Astrocyte (in vitro differentiated cells and primary cell): ENCODE results near the gene PAPSS2. TPM values are rescaled to one million over a fixed set of nuclear protein-coding genes. Genes with fewer than 3 reads are reported as not detected.
"Not testable (repeated sequence)": the region's sequence is repeated elsewhere in the genome, so short reads cannot be mapped to it uniquely, and the experiment has no call there.

Source experiments
- DNase-seq: peaks from one replicate; pipeline ENCODE4 v3.0.0-alpha.2; 2010; ENCODE audit warnings: low read depth
- FAIRE-seq: peaks from 2 replicates; lab custom pipeline; 2011; peaks lifted over from hg19 to GRCh38; lab: Jason Lieb, UNC
- H2AFZ ChIP-seq: 2 replicates; pipeline ENCODE4 v1.6.0; 2012; ENCODE audit warnings: low read depth, low read length, inconsistent platforms
- H3K27ac ChIP-seq: 2 replicates; pipeline ENCODE4 v1.5.1; 2011; ENCODE audit warnings: low read depth, low read length, inconsistent platforms
- H3K27me3 ChIP-seq: 2 replicates; pipeline ENCODE4 v1.6.0; 2011; ENCODE audit warnings: low read length, inconsistent platforms; ENCODE audit not compliant: insufficient read depth
- H3K36me3 ChIP-seq: 2 replicates; pipeline ENCODE4 v1.5.1; 2011; ENCODE audit warnings: low read length, inconsistent platforms; ENCODE audit not compliant: insufficient read depth
- H3K4me1 ChIP-seq: 2 replicates; pipeline ENCODE4 v1.5.1; 2011; ENCODE audit warnings: low read length, inconsistent platforms; ENCODE audit not compliant: insufficient read depth
- H3K4me2 ChIP-seq: 2 replicates; pipeline ENCODE4 v1.6.0; 2012; ENCODE audit warnings: low read length, inconsistent platforms
- H3K4me3 ChIP-seq: 2 replicates; pipeline ENCODE4 v1.5.1; 2011; ENCODE audit warnings: low read depth, mild to moderate bottlenecking, low read length, inconsistent platforms; ENCODE audit not compliant: insufficient read depth
- H3K79me2 ChIP-seq: 2 replicates; pipeline ENCODE4 v1.6.0; 2012; ENCODE audit warnings: mild to moderate bottlenecking, low read length, inconsistent platforms; ENCODE audit not compliant: insufficient read depth
- H3K9ac ChIP-seq: 2 replicates; pipeline ENCODE4 v1.6.0; 2012; ENCODE audit warnings: mild to moderate bottlenecking, low read length, inconsistent platforms
- H3K9me3 ChIP-seq: 2 replicates; pipeline ENCODE4 v1.5.1; 2012; ENCODE audit warnings: low read depth, mild to moderate bottlenecking, low read length, inconsistent platforms; ENCODE audit not compliant: insufficient read depth
- H4K20me1 ChIP-seq: 2 replicates; pipeline ENCODE4 v1.6.0; 2012; ENCODE audit warnings: low read length, inconsistent platforms; ENCODE audit not compliant: insufficient read depth
- H3K27ac Mint-ChIP-seq: one replicate; pipeline ENCODE4 v1.8.0; 2021; ENCODE audit warnings: mild to moderate bottlenecking, mixed read lengths; ENCODE audit not compliant: unreplicated experiment
- H3K27me3 Mint-ChIP-seq: one replicate; pipeline ENCODE4 v1.8.0; 2021; ENCODE audit warnings: low read depth, mixed read lengths; ENCODE audit not compliant: unreplicated experiment
- H3K36me3 Mint-ChIP-seq: one replicate; pipeline ENCODE4 v1.8.0; 2021; ENCODE audit warnings: low read depth, mixed read lengths; ENCODE audit not compliant: unreplicated experiment
- H3K4me1 Mint-ChIP-seq: one replicate; pipeline ENCODE4 v1.8.0; 2021; ENCODE audit warnings: low read depth, mixed read lengths; ENCODE audit not compliant: unreplicated experiment
- H3K4me3 Mint-ChIP-seq: one replicate; pipeline ENCODE4 v1.8.0; 2021; ENCODE audit warnings: mild to moderate bottlenecking, moderate library complexity, mixed read lengths; ENCODE audit not compliant: unreplicated experiment
- H3K9me3 Mint-ChIP-seq: one replicate; pipeline ENCODE4 v1.8.0; 2021; ENCODE audit warnings: mild to moderate bottlenecking, mixed read lengths; ENCODE audit not compliant: unreplicated experiment
- EZH2 ChIP-seq: IDR thresholded peaks from 2 replicates; pipeline ENCODE4 v1.6.1; 2012; ENCODE audit warnings: mild to moderate bottlenecking, low read length, inconsistent platforms; ENCODE audit not compliant: insufficient read depth
- total RNA-seq: library from RNA; stranded (reverse); gene quantifications from 2 replicates; pipeline ENCODE4 v1.2.1, GENCODE V29; 2021
- TF ChIP-seq, protein P1 (sequence below): IDR thresholded peaks from 2 replicates; pipeline ENCODE4 v1.5.1; 2011; ENCODE audit warnings: low read depth, mild to moderate bottlenecking, inconsistent platforms, low read length, moderate library complexity; ENCODE audit not compliant: insufficient read depth

PAPSS2 gene
- total RNA-seq, 1 donor from 2014 or later = 48.6 TPM

DNA sequence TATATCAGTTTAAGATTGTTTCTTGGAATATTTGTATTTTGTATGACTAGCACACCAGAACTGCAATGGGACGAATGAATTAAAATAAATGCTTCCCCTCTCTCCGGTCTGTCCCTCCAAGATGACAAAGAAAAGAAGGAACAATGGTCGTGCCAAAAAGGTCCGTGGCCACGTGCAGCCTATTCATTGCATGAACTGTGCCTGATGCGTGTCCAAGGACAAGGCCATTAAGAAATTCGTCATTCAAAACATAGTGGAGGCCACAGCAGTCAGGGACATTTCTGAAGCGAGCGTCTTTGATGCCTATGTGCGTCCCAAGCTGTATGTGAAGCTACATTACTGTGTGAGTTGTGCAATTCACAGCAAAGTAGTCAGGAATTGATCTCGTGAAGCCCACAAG lies 17.2 kb upstream of the PAPSS2 start:
- Histone ChIP-seq H2AFZ (no peak overlapping the region), H4K20me1 (no peaks in the 10 kb centered on the region), H3K27ac (no peak overlapping the region), H3K9ac (no peak overlapping the region), H3K27me3 (no peaks in the 10 kb centered on the region), H3K4me3 (no peak overlapping the region), H3K79me2 (no peaks in the 10 kb centered on the region), H3K4me1 (no peaks in the 10 kb centered on the region), H3K9me3 (no peaks in the 10 kb centered on the region), H3K4me2 (no peak overlapping the region), H3K36me3 (no peaks in the 10 kb centered on the region)
- Mint-ChIP-seq H3K4me3 (no peak overlapping the region), H3K27ac (no peak overlapping the region), H3K4me1 (peaks cover 4% of the 10 kb centered on the region), H3K27me3 (no peaks in the 10 kb centered on the region), H3K9me3 (peaks cover 2% of the 10 kb centered on the region), H3K36me3 (no peaks in the 10 kb centered on the region)
- FAIRE-seq = no peak
- DNase-seq = no peak
- no peak for TF ChIP-seq EZH2
- TF ChIP-seq, protein P1, sequence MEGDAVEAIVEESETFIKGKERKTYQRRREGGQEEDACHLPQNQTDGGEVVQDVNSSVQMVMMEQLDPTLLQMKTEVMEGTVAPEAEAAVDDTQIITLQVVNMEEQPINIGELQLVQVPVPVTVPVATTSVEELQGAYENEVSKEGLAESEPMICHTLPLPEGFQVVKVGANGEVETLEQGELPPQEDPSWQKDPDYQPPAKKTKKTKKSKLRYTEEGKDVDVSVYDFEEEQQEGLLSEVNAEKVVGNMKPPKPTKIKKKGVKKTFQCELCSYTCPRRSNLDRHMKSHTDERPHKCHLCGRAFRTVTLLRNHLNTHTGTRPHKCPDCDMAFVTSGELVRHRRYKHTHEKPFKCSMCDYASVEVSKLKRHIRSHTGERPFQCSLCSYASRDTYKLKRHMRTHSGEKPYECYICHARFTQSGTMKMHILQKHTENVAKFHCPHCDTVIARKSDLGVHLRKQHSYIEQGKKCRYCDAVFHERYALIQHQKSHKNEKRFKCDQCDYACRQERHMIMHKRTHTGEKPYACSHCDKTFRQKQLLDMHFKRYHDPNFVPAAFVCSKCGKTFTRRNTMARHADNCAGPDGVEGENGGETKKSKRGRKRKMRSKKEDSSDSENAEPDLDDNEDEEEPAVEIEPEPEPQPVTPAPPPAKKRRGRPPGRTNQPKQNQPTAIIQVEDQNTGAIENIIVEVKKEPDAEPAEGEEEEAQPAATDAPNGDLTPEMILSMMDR = no peak

DNA sequence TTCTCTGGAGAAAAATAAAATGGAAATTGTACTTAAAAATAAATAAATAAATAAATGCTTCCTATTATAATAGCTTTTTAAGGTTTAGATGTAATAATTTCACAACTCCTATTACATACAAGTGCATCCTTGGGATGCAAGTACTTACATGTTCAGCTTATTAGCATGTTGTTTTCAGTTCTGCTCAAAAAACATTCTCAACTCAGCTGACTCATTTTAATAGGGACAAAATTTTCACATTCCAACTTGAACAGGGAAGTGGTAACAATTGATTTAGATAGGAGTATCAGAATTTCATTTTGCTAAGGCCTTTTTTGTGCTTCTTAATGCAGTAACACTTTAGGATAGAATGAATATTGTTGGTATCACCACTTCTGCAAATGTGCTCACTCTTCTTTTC lies 16.7 kb upstream of the PAPSS2 start:
- TF ChIP-seq, protein P1 = no peak
- TF ChIP-seq EZH2 = no peak
- Histone ChIP-seq H2AFZ (no peak overlapping the region), H3K9me3 (no peaks in the 10 kb centered on the region), H3K4me1 (no peaks in the 10 kb centered on the region), H3K4me2 (no peak overlapping the region), H3K79me2 (no peaks in the 10 kb centered on the region), H3K9ac (no peak overlapping the region), H3K27ac (no peak overlapping the region), H3K4me3 (no peak overlapping the region), H3K27me3 (no peaks in the 10 kb centered on the region), H4K20me1 (no peaks in the 10 kb centered on the region), H3K36me3 (no peaks in the 10 kb centered on the region)
- Mint-ChIP-seq H3K9me3 (peaks cover 2% of the 10 kb centered on the region), H3K4me1 (peaks cover 4% of the 10 kb centered on the region), H3K27ac (no peak overlapping the region), H3K4me3 (no peak overlapping the region), H3K27me3 (no peaks in the 10 kb centered on the region), H3K36me3 (no peaks in the 10 kb centered on the region)
- FAIRE-seq (no peak), DNase-seq (no peak)

DNA sequence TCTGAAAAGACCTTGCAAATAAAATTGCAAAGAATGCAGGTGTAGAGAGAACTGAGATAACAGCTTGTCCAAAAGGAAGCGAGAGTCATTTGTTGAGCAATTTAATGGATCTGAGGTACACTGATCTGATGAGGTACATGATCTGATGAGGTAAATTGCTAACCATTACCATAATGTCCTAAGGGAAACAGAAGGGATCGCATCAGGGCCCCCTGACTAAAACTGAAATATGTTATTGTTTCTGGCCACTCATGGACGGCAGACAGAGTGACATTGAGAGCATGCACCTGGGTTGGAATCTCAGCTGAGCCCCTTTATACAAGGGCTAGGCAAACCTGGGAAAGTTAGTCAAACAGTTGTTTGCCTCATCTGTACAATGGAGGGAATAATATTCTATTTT lies 15.8 kb upstream of the PAPSS2 start:
- TF ChIP-seq, protein P1 = no peak
- no peak for TF ChIP-seq EZH2
- Mint-ChIP-seq H3K27ac (no peak overlapping the region), H3K4me3 (no peak overlapping the region), H3K9me3 (peaks cover 2% of the 10 kb centered on the region), H3K36me3 (no peaks in the 10 kb centered on the region), H3K27me3 (no peaks in the 10 kb centered on the region), H3K4me1 (peaks cover 4% of the 10 kb centered on the region)
- Histone ChIP-seq H3K9me3 (no peaks in the 10 kb centered on the region), H3K4me1 (no peaks in the 10 kb centered on the region), H3K4me3 (no peak overlapping the region), H3K36me3 (no peaks in the 10 kb centered on the region), H2AFZ (no peak overlapping the region), H3K27me3 (no peaks in the 10 kb centered on the region), H3K79me2 (no peaks in the 10 kb centered on the region), H3K27ac (no peak overlapping the region), H4K20me1 (no peaks in the 10 kb centered on the region), H3K9ac (no peak overlapping the region), H3K4me2 (no peak overlapping the region)
- DNase-seq (no peak), FAIRE-seq (no peak)

GRCh38 chr10:87644500-87644899 lies 15.2 kb upstream of the PAPSS2 start:
- H3K79me2 ChIP-seq, H3K27ac ChIP-seq, H3K27ac Mint-ChIP-seq, H3K4me1 Mint-ChIP-seq, H3K27me3 ChIP-seq, FAIRE-seq, H3K36me3 Mint-ChIP-seq, H3K4me2 ChIP-seq, H3K4me3 ChIP-seq, H3K4me3 Mint-ChIP-seq, H3K9me3 Mint-ChIP-seq, H3K4me1 ChIP-seq, H3K9ac ChIP-seq, H2AFZ ChIP-seq, H3K27me3 Mint-ChIP-seq, H3K9me3 ChIP-seq, H4K20me1 ChIP-seq, DNase-seq, H3K36me3 ChIP-seq: not testable (repeated sequence)
